Stimulated activated CD8-positive, alpha-beta memory T cell treated with anti-CD3 and anti-CD28 coated beads, Interleukin-15, amount 100 ng/mL, for 1 hour (primary cell): ENCODE measurements around the gene MS4A12.
"Not testable (repeated sequence)": the region's sequence is repeated elsewhere in the genome, so short reads cannot be mapped to it uniquely, and the experiment has no call there.

Source experiments
- DNase-seq: peaks from one replicate; pipeline ENCODE4 v3.0.0-alpha.2; 2020; ENCODE audit warnings: low read depth

MS4A12 gene

DNA sequence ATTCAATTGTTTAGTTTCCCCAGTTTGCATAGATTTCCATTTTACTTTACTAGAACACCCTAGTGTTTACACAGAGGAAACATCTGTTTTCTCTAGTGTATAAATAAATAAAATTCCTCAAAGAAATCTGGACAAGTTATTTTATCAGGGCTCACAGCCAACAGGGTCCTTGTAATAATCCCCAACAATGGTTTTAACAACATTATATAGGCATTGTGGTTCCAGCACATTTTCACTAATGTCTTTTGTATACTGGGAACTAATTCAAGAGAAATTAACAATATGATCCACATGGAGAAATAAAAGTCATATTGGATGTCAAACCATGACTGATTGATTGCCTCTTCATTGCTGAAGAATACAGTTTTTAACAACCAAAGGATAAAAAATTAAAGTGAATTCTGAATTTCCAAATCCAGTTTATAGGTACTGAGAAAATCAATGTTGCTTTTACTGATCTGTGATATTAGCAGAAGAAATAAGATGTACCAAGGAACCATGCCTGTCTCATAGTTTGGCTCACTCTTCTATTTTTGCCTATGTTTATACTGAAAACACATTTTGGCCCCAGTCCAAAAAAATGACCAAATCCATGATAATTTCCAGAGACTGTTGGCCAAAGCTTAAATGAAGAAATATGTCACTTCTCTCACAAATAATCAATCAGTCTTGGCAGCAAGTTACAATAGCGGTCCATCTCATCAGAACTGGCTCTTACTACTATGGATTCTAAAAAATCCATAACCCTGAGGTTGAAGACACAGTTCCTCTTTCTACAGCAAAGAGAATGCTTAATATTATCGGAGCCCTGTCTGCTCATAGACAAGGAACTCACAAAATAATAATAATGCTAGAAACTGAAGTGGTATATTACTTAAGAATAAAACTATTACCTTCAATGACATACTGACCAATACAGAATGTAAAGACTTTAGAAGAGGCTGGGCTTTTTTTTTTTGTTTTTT is 21.2 kb downstream of the MS4A12 start:
- DNase-seq, result no peak

DNA sequence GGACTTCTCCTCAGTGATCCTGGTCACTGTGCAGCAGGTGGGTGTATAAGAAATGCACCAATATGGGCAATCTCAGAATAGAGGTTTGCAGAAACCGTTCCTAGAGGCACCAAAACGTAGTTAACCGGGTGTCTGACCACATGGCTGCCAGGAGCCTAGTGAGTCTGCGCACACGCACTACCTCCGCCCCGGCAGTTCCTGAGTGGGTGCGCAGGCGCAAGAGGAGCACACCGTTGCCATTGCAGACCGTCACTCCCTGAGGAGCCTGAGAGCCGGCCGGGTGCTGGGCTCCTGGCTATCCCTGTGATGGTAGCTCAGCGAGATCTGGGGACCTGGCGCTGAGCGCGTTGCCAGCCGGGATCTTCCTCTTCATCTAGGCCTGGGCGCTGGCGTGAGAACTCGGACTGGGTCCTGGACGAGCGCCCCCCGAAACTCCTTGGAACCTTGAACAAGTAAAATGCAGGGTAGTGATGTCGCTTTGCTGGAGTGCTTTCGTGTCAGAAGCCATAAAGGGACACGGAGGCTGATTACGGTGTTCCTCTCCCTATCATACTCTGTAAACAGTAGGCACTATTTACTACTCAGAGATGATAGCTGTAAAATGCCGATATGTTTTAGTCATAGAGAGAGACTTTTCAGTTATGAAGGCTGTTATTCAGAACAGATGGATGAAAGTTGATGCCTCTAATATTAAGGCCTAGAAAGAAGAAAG is 22.7 kb downstream of the MS4A12 start, which contains the start of gene MS4A13:
Gene MS4A13, plus strand, starts transcription at position 249 of the 712 bp plus-strand sequence. CDS start 2,692 bp downstream, outside the sequence.
- no peak for DNase-seq

DNA sequence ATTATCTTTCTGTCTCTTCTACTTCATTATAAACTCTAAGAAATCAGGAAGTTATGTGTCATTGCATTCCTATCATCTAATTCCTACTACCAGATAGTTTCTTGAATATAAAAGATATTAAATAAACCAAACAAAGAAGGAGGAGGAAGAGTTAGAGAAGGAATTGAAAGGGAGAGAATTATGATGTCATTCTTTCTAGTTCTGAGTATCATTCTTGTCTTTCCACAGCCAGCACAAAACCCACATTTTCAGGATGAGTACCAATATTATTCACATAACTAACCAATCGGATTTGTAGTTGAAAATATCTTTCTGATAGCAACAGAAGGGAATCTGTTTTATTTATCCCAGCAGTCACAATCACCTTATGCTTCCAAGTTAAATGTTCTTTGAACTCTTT is 35.9 kb downstream of the MS4A12 start:
- no peak for DNase-seq

DNA sequence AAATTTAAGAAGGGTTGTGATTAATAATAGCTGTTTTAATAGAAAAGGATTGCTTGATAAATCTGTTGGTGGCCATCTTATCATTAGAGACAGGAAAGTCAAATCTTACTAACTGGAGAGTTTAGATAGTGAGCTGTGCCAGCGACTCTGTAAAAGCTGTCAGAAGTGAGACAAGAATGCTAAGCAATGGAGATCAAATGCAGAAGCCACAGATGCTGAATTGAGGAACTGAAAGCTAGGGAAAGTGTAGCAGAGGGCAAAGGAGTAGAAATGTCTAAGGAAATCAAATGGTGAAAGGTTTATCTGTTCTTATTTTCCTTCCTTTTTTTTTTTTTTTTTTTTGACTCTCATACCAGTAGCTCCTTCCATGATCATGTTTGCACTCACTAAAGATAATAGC is 36.4 kb downstream of the MS4A12 start:
- no peak for DNase-seq

DNA sequence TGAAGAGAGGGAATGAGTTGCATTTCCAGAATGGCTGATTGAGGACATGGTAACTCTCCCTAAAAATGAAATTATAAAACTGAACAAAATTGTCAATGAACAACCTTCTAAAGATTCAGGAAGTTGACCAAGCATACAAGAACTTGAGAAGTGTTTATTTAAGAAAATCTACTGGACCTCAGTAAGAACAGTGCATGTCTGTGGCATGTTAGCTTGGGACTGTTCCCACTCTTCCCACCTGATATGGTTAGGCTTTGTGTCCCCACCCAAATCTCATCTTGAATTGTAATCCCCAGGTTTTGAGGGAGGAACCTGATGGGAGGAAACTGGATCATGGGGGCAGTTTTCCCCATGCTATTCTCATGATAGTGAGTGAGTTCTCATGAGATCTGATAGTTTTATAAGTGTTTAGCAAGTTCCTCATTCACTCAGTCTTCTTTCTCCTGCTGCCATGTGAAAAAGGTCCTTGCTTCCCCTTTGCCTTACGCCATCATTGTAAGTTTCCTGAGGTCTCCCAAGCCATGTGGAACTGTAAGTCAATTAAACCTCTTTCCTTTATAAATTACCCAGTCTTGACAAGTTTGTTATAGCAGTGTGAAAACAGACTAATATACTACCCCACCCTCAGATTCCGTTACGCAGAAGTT is 38.0 kb downstream of the MS4A12 start:
- no peak for DNase-seq

DNA sequence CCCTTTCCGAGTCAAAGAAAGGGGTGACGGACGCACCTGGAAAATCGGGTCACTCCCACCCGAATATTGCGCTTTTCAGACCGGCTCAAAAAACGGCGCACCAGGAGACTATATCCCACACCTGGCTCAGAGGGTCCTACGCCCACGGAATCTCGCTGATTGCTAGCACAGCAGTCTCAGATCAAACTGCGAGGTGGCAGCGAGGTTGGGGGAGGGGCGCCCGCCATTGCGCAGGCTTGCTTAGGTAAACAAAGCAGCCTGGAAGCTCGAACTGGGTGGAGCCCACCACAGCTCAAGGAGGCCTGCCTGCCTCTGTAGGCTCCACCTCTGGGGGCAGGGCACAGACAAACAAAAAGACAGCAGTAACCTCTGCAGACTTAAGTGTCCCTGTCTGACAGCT is 39.8 kb downstream of the MS4A12 start:
- DNase-seq, result not testable (repeated sequence)

DNA sequence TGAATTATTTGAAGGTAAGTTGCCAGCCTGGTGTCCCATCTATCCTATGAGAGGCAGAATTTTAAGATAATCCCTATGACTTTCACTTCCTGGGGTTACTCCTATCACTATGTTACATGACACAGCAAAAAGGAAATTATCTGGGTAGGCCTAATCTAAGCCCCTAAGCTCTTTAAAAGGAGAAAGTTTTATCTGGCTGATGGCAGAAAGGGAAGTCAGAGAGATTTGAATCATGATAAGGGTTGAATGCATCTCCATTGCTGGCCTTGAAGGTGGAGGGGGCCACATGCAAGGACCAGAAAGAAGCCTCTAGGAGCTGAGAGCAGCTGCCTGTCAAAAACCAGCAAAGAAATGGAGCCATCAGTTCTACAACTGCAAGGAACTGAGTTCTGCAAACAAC is 46.0 kb downstream of the MS4A12 start:
- DNase-seq, result not testable (repeated sequence)

DNA sequence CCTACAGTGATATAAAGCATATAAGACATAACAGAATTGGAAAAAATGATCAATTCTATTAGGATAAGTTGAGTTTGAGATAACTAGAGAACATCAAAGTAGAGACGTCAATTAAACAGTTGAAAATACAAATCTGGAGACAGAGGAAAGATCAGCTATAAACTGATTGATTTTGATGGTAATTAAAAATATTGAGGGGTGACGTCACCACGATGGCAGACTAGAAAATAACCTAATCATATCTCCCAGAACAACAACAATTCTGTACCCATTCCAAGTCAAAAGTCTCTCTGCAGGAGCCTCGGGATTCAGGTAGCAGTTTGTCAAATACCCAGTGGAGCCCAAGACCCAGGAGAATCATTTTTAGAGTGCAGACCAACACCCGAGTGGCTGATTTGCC is 51.5 kb downstream of the MS4A12 start:
- DNase-seq, result no peak
